ENCODE results near the gene PSMD11.

DNA sequence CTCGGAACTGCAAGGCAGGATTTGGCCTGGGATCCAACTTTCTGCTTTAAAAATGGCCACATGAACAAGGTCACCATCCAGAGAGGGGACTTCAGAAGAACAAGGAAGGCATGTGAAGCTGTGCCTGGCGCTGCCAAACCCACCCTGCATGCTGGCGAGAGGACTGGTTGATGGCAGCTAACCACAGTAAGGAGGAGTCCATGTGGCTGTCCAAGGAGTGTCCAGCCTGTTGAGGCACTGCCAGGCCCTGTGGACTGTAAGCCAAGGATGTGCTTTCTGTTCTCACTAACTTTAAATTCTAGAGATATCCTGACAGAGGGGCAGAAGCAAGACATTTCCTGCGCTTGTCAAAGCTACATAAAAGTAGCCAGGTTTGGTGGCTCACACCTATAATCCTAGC is 82.8 kb downstream of the PSMD11 start:
- TF ChIP-seq POLR2A (IDR thresholded peaks at IDR 0.05) (no peak), EP300 (IDR thresholded peaks at IDR 0.05) (no peak)
- TF ChIP-seq, protein P1, sequence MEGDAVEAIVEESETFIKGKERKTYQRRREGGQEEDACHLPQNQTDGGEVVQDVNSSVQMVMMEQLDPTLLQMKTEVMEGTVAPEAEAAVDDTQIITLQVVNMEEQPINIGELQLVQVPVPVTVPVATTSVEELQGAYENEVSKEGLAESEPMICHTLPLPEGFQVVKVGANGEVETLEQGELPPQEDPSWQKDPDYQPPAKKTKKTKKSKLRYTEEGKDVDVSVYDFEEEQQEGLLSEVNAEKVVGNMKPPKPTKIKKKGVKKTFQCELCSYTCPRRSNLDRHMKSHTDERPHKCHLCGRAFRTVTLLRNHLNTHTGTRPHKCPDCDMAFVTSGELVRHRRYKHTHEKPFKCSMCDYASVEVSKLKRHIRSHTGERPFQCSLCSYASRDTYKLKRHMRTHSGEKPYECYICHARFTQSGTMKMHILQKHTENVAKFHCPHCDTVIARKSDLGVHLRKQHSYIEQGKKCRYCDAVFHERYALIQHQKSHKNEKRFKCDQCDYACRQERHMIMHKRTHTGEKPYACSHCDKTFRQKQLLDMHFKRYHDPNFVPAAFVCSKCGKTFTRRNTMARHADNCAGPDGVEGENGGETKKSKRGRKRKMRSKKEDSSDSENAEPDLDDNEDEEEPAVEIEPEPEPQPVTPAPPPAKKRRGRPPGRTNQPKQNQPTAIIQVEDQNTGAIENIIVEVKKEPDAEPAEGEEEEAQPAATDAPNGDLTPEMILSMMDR (IDR thresholded peaks at IDR 0.05), result no peak
